NT2/D1 (cell line): ENCODE data around the gene LHFPL4.

Experiments used
- SUZ12 ChIP-seq: IDR thresholded peaks from 2 replicates; pipeline ENCODE4 v1.6.1; 2011; ENCODE audit not compliant: insufficient read length, insufficient read depth; ENCODE audit errors: extremely low read depth
- YY1 ChIP-seq: IDR thresholded peaks from 2 replicates; pipeline ENCODE4 v1.6.1; 2011; ENCODE audit not compliant: insufficient read length, insufficient read depth

DNA sequence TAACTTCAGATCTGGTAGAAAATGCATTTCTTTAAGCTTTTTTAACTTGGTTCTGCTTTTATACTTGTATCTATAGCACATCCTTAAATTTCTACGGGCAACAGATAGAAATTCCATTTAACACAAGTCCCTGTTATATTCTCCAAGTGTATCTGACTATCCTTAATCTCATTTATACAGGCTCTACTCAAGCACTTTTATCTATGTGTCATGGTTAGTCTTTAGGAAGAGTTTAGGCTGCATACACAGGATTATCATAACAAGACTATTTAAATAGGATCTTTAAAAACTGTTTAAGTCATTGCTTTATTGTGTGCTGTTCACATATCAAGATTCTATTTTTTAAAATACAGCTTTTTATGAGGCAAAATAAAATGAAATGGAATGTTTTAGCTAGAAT lies 103.5 kb downstream of the LHFPL4 start:
- no peak for TF ChIP-seq YY1
- no peak for TF ChIP-seq SUZ12
